CD4-positive, alpha-beta T cell treated with Interleukin-17A for 4 hours (primary cell): Measurements from ENCODE around the gene SRPK2.
"Not testable (repeated sequence)": the region's sequence is repeated elsewhere in the genome, so short reads cannot be mapped to it uniquely, and the experiment has no call there.

Source experiments
- DNase-seq: peaks from one replicate; pipeline ENCODE4 v3.0.0-alpha.2; 2020; ENCODE audit warnings: mixed read lengths

SRPK2 gene

GRCh38 chr7:105256761-105257231 is 131.9 kb downstream of the SRPK2 start:
- no peak for DNase-seq

- no peak for DNase-seq
Measured at GRCh38 chr7:105250706-105251105, 138.0 kb downstream of the SRPK2 start.

- no peak for DNase-seq
Measured at GRCh38 chr7:105250239-105250638, 138.5 kb downstream of the SRPK2 start.

- DNase-seq, result no peak
Measured at GRCh38 chr7:105249216-105249615, 139.5 kb downstream of the SRPK2 start.

GRCh38 chr7:105246679-105247078 is 142.0 kb downstream of the SRPK2 start:
- no peak for DNase-seq

- DNase-seq, result no peak
Measured at GRCh38 chr7:105246256-105246655, 142.5 kb downstream of the SRPK2 start.

GRCh38 chr7:105245398-105246114 is 143.2 kb downstream of the SRPK2 start:
- DNase-seq, result no peak

- no peak for DNase-seq
Measured at GRCh38 chr7:105244594-105244993, 144.1 kb downstream of the SRPK2 start.

GRCh38 chr7:105241198-105241597 is 147.5 kb downstream of the SRPK2 start:
- DNase-seq, result no peak

GRCh38 chr7:105238198-105238765 is 150.4 kb downstream of the SRPK2 start:
- DNase-seq, result no peak

- no peak for DNase-seq
Measured at GRCh38 chr7:105234886-105235285, 153.8 kb downstream of the SRPK2 start.

GRCh38 chr7:105232829-105233291 is 155.9 kb downstream of the SRPK2 start:
- not testable (repeated sequence) for DNase-seq

GRCh38 chr7:105230486-105230885 is 158.2 kb downstream of the SRPK2 start:
- DNase-seq, result no peak

- no peak for DNase-seq
Measured at GRCh38 chr7:105229641-105230040, 159.1 kb downstream of the SRPK2 start.

- no peak for DNase-seq
Measured at GRCh38 chr7:105228555-105228954, 160.2 kb downstream of the SRPK2 start.

- DNase-seq, result no peak
Measured at GRCh38 chr7:105227391-105227790, 161.3 kb downstream of the SRPK2 start.

GRCh38 chr7:105224884-105225651 is 163.7 kb downstream of the SRPK2 start:
- DNase-seq, result peak; percentile 30

GRCh38 chr7:105222953-105223352 is 165.8 kb downstream of the SRPK2 start:
- DNase-seq, result no peak

- DNase-seq, result no peak
Measured at GRCh38 chr7:105219771-105220160, 169.0 kb downstream of the SRPK2 start.

GRCh38 chr7:105218939-105219770 is 169.6 kb downstream of the SRPK2 start:
- no peak for DNase-seq

GRCh38 chr7:105218215-105218614 is 170.5 kb downstream of the SRPK2 start:
- no peak for DNase-seq

GRCh38 chr7:105216786-105217185 is 171.9 kb downstream of the SRPK2 start:
- DNase-seq, result no peak

- no peak for DNase-seq
Measured at GRCh38 chr7:105215821-105216220, 172.9 kb downstream of the SRPK2 start.
